HUES48 (cell line): ENCODE data around the gene HOXC9.

Source experiments
- H3K27ac ChIP-seq: one replicate; pipeline ENCODE4 v1.7.0; 2013; ENCODE audit warnings: low read depth, low read length, inconsistent platforms
- H3K27me3 ChIP-seq: 2 replicates; pipeline ENCODE4 v1.6.1; 2013; ENCODE audit warnings: mild to moderate bottlenecking, low read length; ENCODE audit not compliant: control insufficient read depth, insufficient read depth
- H3K36me3 ChIP-seq: 2 replicates; pipeline ENCODE4 v1.6.1; 2013; ENCODE audit warnings: low read length; ENCODE audit not compliant: control insufficient read depth, insufficient read depth
- H3K4me1 ChIP-seq: 2 replicates; pipeline ENCODE4 v1.6.1; 2013; ENCODE audit warnings: mild to moderate bottlenecking, low read length; ENCODE audit not compliant: control insufficient read depth, insufficient read depth
- H3K4me3 ChIP-seq: 2 replicates; pipeline ENCODE4 v1.5.1; 2013; ENCODE audit warnings: mild to moderate bottlenecking, low read depth, low read length
- H3K9ac ChIP-seq: 2 replicates; pipeline ENCODE4 v1.6.1; 2013; ENCODE audit warnings: mild to moderate bottlenecking, low read depth, low read length, moderate library complexity
- H3K9me3 ChIP-seq: 2 replicates; pipeline ENCODE4 v1.6.1; 2013; ENCODE audit warnings: low read length; ENCODE audit not compliant: control insufficient read depth, insufficient read depth

HOXC9 gene

DNA sequence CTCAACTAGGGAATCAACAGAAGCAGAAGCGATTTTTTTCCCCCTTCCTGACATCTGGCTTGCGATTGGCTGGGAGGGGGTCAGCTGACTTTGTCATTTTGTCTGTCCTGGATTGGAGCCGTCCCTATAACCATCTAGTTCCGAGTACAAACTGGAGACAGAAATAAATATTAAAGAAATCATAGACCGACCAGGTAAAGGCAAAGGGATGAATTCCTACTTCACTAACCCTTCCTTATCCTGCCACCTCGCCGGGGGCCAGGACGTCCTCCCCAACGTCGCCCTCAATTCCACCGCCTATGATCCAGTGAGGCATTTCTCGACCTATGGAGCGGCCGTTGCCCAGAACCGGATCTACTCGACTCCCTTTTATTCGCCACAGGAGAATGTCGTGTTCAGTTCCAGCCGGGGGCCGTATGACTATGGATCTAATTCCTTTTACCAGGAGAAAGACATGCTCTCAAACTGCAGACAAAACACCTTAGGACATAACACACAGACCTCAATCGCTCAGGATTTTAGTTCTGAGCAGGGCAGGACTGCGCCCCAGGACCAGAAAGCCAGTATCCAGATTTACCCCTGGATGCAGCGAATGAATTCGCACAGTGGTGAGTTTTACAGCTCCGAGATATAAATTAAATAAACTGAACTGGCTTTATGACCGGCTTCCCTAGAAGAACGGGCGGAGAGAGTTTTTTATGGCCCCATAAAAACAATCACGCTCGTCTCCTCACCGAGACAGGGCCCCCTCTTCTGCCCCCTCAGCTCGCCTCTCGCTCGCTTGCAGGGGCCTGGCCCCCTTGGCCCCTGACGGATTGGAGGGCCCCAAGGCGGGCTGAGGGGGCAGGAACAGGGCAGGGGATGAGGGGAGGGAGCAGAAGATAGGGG is 28.6 kb downstream of the HOXC9 start, which contains the start of gene HOXC6:
TSS of gene HOXC6 (plus strand) at position 127 of the 888 bp plus-strand sequence. CDS start at position 209, 82 bp downstream.
- Histone ChIP-seq H3K27me3 (peaks cover 100% of the 10 kb centered on the region), H3K4me1 (peaks cover 7% of the 10 kb centered on the region; the same call in 1 of the 2 replicates), H3K36me3 (no peaks in the 10 kb centered on the region), H3K9ac (no peak within 1 kb of the TSS), H3K27ac (no peak within 1 kb of the TSS), H3K9me3 (no peaks in the 10 kb centered on the region), H3K4me3 (no peak within 1 kb of the TSS)

DNA sequence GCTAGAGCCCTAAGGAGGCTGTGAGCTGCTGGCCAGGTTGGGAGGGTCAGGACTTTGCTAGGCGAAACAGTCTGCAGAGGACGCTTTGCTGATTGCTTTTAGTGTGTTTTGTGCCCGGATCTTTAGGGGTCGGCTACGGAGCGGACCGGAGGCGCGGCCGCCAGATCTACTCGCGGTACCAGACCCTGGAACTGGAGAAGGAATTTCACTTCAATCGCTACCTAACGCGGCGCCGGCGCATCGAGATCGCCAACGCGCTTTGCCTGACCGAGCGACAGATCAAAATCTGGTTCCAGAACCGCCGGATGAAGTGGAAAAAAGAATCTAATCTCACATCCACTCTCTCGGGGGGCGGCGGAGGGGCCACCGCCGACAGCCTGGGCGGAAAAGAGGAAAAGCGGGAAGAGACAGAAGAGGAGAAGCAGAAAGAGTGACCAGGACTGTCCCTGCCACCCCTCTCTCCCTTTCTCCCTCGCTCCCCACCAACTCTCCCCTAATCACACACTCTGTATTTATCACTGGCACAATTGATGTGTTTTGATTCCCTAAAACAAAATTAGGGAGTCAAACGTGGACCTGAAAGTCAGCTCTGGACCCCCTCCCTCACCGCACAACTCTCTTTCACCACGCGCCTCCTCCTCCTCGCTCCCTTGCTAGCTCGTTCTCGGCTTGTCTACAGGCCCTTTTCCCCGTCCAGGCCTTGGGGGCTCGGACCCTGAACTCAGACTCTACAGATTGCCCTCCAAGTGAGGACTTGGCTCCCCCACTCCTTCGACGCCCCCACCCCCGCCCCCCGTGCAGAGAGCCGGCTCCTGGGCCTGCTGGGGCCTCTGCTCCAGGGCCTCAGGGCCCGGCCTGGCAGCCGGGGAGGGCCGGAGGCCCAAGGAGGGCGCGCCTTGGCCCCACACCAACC is 29.8 kb downstream of the HOXC9 start:
- H3K27ac ChIP-seq = no peak overlapping the region
- H3K9ac ChIP-seq = no peak overlapping the region
- H3K4me3 ChIP-seq = no peak overlapping the region
- H3K9me3 ChIP-seq = no peaks in the 10 kb centered on the region
- no peaks in the 10 kb centered on the region for H3K36me3 ChIP-seq
- H3K27me3 ChIP-seq = peaks cover 100% of the 10 kb centered on the region
- H3K4me1 ChIP-seq = peaks cover 7% of the 10 kb centered on the region; the same call in 1 of the 2 replicates

DNA sequence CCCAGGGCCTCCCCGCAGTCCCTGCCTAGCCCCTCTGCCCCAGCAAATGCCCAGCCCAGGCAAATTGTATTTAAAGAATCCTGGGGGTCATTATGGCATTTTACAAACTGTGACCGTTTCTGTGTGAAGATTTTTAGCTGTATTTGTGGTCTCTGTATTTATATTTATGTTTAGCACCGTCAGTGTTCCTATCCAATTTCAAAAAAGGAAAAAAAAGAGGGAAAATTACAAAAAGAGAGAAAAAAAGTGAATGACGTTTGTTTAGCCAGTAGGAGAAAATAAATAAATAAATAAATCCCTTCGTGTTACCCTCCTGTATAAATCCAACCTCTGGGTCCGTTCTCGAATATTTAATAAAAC is 30.5 kb downstream of the HOXC9 start:
- Histone ChIP-seq H3K9ac (no peak overlapping the region), H3K4me3 (no peak overlapping the region), H3K9me3 (no peaks in the 10 kb centered on the region), H3K36me3 (no peaks in the 10 kb centered on the region), H3K27ac (no peak overlapping the region), H3K27me3 (peaks cover 100% of the 10 kb centered on the region), H3K4me1 (peaks cover 7% of the 10 kb centered on the region; the same call in 1 of the 2 replicates)

DNA sequence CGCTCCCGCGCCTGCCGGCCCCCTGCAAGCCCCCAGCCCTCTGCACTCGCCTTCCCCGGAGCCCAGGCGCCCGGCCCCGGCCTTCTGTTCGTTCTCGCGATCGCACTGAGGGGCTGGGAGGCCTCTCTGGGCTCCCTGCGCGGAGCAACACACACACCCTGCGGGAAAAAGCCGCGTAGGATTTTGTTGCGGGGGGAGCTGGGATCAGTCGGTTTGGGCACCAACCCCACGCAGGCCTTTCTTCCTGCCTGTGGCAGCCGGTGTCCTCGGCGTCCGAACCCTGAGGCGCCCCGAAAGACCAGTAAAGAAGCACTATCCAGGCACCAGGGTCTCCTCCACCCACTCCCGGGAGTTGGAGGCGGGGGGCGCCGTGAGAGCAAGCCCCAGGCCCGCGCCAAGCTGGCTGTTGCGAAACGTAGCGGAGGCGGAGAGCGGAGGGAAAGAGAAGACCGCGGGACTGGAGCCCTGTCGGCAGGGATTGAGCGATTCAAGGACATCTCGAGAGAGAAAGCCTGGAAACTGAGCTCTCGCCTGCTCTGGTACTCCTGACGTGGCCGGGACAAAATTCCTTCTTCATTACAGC is 31.0 kb downstream of the HOXC9 start:
- peaks cover 100% of the 10 kb centered on the region for H3K27me3 ChIP-seq
- no peaks in the 10 kb centered on the region for H3K36me3 ChIP-seq
- H3K4me3 ChIP-seq = no peak overlapping the region
- H3K4me1 ChIP-seq = peaks cover 7% of the 10 kb centered on the region; the same call in 1 of the 2 replicates
- H3K9me3 ChIP-seq = no peaks in the 10 kb centered on the region
- no peak overlapping the region for H3K27ac ChIP-seq
- no peak overlapping the region for H3K9ac ChIP-seq

DNA sequence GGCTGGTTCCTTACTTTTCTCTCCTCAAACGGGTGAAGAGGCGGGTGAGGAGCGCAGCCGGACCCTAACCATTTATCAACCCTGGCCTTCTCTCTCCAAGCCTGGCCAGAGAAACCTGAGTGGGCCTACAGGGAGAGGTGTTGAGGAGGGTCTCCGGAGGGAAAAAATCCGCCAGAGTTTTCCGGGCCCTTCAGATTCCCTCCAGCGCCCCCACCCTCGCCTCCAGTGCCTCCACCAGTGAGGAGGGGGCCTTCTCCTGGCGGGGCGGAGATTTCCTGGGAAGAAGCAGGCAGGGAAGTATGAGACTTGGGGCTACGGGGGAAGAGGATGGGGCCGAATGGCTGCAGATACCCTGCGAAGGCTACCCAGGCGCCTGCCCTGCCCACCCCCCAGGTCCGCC is 31.5 kb downstream of the HOXC9 start:
- peaks cover 7% of the 10 kb centered on the region; the same call in 1 of the 2 replicates for H3K4me1 ChIP-seq
- H3K27me3 ChIP-seq = peaks cover 100% of the 10 kb centered on the region
- no peak overlapping the region for H3K27ac ChIP-seq
- no peaks in the 10 kb centered on the region for H3K36me3 ChIP-seq
- no peaks in the 10 kb centered on the region for H3K9me3 ChIP-seq
- H3K4me3 ChIP-seq = no peak overlapping the region
- H3K9ac ChIP-seq = no peak overlapping the region

DNA sequence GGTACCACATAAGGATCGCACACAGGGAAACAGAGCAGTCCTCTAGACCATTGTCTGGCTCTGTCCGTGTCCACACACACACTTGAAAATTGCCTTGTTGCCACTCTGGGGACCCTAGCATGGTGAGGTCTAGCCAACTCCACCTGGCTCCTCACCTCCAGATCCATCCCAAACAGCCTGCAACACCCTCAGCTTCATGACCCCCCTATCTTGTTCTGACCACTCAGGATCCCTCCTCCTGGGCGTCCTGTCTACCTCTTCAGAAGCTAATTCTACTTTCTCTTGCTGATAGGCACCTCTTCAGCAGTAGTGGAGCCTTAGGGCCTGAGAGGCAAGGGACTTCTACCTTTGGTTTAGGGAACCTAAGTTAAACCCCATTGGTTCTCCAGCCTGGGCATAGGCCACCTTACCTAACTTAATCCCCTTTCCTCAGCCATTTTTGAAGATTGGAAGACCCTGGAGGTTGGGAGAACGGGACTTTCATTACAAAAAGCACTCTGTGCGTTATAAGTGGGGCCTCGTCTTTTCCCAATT is 32.2 kb downstream of the HOXC9 start:
- no peak overlapping the region for H3K9ac ChIP-seq
- no peaks in the 10 kb centered on the region for H3K9me3 ChIP-seq
- H3K27ac ChIP-seq = no peak overlapping the region
- H3K36me3 ChIP-seq = no peaks in the 10 kb centered on the region
- peaks cover 100% of the 10 kb centered on the region for H3K27me3 ChIP-seq
- peaks cover 7% of the 10 kb centered on the region; the same call in 1 of the 2 replicates for H3K4me1 ChIP-seq
- H3K4me3 ChIP-seq = no peak overlapping the region

DNA sequence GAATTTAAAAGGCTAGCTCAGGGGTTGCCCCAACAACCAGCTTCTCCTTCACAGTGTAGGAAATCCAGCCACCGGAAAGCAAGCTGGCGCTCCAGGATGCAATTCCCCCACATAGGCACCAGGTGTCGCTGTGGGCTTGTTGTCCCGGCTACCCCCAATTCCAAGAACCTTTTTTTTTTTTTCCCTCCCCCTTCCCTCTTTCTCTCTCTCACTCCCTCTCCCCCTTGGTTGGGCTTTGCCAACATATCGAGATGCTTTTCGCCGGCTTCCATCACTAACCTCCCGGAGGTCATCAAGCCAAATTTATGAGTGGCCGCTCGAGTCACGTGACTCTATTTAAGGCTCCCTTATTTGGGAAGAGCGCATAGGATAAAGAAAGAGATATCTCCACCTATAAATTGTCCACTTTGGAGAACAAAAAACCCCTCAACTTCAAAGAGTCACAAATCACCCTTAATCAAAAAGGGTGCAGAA is 32.7 kb downstream of the HOXC9 start, which contains the start of gene HOXC5:
TSS of gene HOXC5 (plus strand) at position 424 of the 474 bp plus-strand sequence. CDS start 73 bp downstream, outside the sequence.
- Histone ChIP-seq H3K9me3 (no peaks in the 10 kb centered on the region), H3K27me3 (peaks cover 100% of the 10 kb centered on the region), H3K36me3 (no peaks in the 10 kb centered on the region), H3K4me3 (0 out of 2 replicates have a peak within 1 kb of the TSS, but pooled peaks have one; percentile 9), H3K4me1 (peaks cover 7% of the 10 kb centered on the region; the same call in 1 of the 2 replicates), H3K27ac (no peak within 1 kb of the TSS), H3K9ac (no peak within 1 kb of the TSS)

DNA sequence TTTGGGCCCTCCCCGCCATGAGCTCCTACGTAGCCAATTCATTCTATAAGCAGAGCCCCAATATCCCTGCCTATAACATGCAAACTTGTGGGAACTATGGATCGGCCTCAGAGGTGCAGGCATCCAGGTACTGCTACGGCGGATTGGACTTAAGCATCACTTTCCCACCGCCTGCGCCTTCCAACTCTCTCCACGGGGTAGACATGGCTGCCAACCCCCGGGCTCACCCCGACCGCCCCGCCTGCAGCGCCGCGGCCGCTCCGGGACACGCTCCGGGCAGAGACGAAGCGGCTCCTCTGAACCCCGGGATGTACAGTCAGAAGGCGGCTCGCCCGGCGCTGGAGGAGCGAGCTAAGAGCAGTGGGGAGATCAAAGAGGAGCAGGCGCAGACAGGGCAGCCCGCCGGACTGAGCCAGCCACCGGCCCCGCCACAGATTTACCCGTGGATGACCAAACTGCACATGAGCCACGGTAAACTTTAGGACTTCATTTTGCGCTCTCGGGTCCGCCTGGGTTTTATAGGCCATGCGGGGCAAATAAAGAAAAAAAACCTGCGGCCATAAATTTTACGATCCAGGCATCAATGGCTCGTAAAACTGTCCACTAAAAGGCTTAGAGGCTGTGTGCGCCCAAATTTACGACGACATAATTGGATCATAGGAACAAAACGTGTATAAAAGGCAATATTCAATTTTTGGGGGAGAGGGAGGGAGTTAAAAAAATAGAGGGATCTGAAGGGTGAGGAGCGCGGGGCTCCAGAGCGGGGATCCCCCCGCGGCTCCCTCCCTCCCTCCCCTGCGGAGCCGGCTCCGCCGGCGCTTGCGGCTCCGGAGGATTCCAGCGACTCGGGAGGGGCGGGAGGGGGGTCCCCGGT is 33.4 kb downstream of the HOXC9 start:
- Histone ChIP-seq H3K27me3 (peaks cover 100% of the 10 kb centered on the region), H3K9ac (no peak overlapping the region), H3K27ac (no peak overlapping the region), H3K4me1 (peaks cover 7% of the 10 kb centered on the region; the same call in 1 of the 2 replicates), H3K4me3 (0 out of 2 replicates have a peak overlapping the region, but pooled peaks have one; percentile 9), H3K9me3 (no peaks in the 10 kb centered on the region), H3K36me3 (no peaks in the 10 kb centered on the region)

DNA sequence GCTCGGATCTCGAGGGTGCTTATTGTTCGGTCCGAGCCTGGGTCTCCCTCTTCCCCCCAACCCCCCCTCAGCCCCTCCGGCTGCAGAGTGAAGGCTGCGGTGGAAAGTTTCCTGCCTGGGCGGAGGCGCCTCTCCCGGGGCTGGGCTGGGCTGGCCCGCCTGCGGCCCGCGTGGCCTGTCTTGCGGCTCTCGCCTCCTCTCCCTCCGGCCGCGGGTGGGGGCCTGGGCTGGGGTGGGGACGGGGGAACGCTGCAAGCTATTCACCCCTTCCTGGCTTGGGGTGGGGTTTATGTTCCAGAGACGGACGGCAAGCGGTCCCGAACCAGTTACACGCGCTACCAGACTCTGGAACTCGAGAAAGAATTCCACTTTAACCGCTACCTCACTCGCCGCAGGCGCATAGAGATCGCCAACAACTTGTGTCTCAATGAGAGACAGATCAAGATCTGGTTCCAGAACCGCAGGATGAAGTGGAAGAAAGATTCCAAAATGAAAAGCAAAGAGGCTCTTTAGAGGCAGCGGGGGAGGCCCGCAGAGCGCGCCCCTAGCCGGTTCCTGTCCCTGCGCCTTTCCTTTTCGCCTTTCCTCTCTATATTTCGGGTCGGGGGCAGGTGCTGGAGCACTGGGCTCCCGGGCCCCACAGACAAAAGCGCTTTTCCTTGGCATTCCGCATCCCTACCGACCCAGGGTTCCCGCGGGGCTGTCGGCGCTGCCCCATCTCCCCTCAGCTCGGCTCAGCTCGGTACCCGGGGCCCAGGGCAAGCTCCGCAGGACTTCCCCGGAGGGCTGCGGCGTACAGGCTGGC is 34.2 kb downstream of the HOXC9 start:
- Histone ChIP-seq H3K27me3 (peaks cover 100% of the 10 kb centered on the region), H3K27ac (no peak overlapping the region)

More for the DNA sequence above, 34.2 kb downstream of the HOXC9 start:
- Histone ChIP-seq H3K4me1 (peaks cover 5% of the 10 kb centered on the region; the same call in 1 of the 2 replicates), H3K36me3 (no peaks in the 10 kb centered on the region), H3K4me3 (no peak overlapping the region), H3K9me3 (no peaks in the 10 kb centered on the region), H3K9ac (no peak overlapping the region)
